ENCODE results near the gene LCE3C. TPM values are rescaled to one million over a fixed set of nuclear protein-coding genes. Genes with fewer than 3 reads are reported as not detected.

LCE3C gene
- total and polyA plus RNA-seq, 2 donors (not counting 3 experiments of a cell fraction or from before 2014, with no cell fraction given): not detected

GRCh38 chr1:152626744-152627143 lies 26.7 kb downstream of the LCE3C start:
- no peak for TF ChIP-seq CTCF (IDR thresholded peaks at IDR 0.05; ENCODE audit: extremely low read depth in 1 of 2, insufficient read depth in 1 of 2, low read depth in 1 of 2, low read length in 2 of 2)
- TF ChIP-seq MAX (IDR thresholded peaks at IDR 0.05; ENCODE audit: insufficient read depth, insufficient read length): no peak
- no peak for TF ChIP-seq MYC (IDR thresholded peaks at IDR 0.05; ENCODE audit: low read depth, low read length)
- no peak for TF ChIP-seq FOS (IDR thresholded peaks at IDR 0.05; ENCODE audit: borderline replicate concordance, insufficient read depth, low read length)
- TF ChIP-seq GATA2 (IDR thresholded peaks at IDR 0.05; ENCODE audit: insufficient read depth, insufficient read length, low read depth, low read length): no peak
- no peak for TF ChIP-seq POLR2AphosphoS5 (IDR thresholded peaks at IDR 0.05; ENCODE audit: insufficient read depth, low read depth, low read length)
- TF ChIP-seq EZH2 (IDR thresholded peaks at IDR 0.05; ENCODE audit: borderline replicate concordance, low read depth, low read length, severe bottlenecking): no peak
- no peak for TF ChIP-seq POLR2A (IDR thresholded peaks at IDR 0.05; ENCODE audit: low read depth, low read length)
- no peak for TF ChIP-seq JUN (IDR thresholded peaks at IDR 0.05; ENCODE audit: borderline replicate concordance, insufficient read depth, insufficient read length, low read depth)
- dilution Hi-C loops (cut with MboI; ENCODE audit: extremely low pct_ligation_motif_present, low sequenced_read_pairs) (no loop called here), intact Hi-C loops (cut with micrococcal nuclease) (no loop called here)
- no peak for DNase-seq (ENCODE audit: low read depth, low spot score)
- H3K4me2 ChIP-seq (ENCODE audit: insufficient read depth, low read length): no peak overlapping the region
- H3K27ac ChIP-seq (ENCODE audit: insufficient read depth, low read depth, low read length): no peak overlapping the region
- FAIRE-seq: no peak
- peaks cover 2% of the 10 kb centered on the region for H3K9me3 ChIP-seq (replicated peaks; ENCODE audit: control insufficient read depth, insufficient read depth, low read length)
- H4K20me1 ChIP-seq (replicated peaks; ENCODE audit: control insufficient read depth, extremely low read depth, insufficient read depth, low read length): no peaks in the 10 kb centered on the region
- no peak overlapping the region for H3K4me3 ChIP-seq (replicated peaks in 1 of 3; ENCODE audit: insufficient read depth in 1 of 3, low read depth in 1 of 3, low read length in 3 of 3)
- ChIA-PET CTCF (no interaction called here), POLR2A (no interaction called here)
- H3K36me3 ChIP-seq (ENCODE audit: control insufficient read depth in 2 of 2, extremely low read depth in 1 of 2, insufficient read depth in 2 of 2, low read length in 2 of 2): no peaks in the 10 kb centered on the region
- no peak overlapping the region for H2AFZ ChIP-seq (ENCODE audit: low read depth, low read length)
- no peaks in the 10 kb centered on the region for H3K27me3 ChIP-seq (ENCODE audit: control insufficient read depth in 2 of 2, insufficient read depth in 2 of 2, low read length in 2 of 2)
- no peaks in the 10 kb centered on the region for H3K79me2 ChIP-seq (ENCODE audit: control insufficient read depth, insufficient read depth, low read length)
- no TSS peak for BruUV-seq (replicated peaks)
- H3K9me1 ChIP-seq (replicated peaks; ENCODE audit: control insufficient read depth, extremely low read depth, insufficient read depth, low read length): no peaks in the 10 kb centered on the region
- H3K4me1 ChIP-seq (ENCODE audit: control insufficient read depth, extremely low read depth, insufficient read depth, low read length): no peaks in the 10 kb centered on the region
- H3K9ac ChIP-seq (replicated peaks; ENCODE audit: extremely low read depth, insufficient read depth, low read length): no peak overlapping the region

Measured in endothelial cell of umbilical vein (primary cell).